IMR-90 (cell line): Measurements from ENCODE around the gene CASQ1. TPM values are rescaled to one million over a fixed set of nuclear protein-coding genes. Genes with fewer than 3 reads are reported as not detected.

ENCODE experiments used
- ATAC-seq: fragments of 200-7000 bp; cut with Tn5 transposase; 2 replicates; pipeline ENCODE4 v1.9.1; 2020; ENCODE audit warnings: low read depth, mild to moderate bottlenecking, moderate library complexity
- BruUV-seq: library from RNA; stranded (reverse); fragments of 400-500 nt; replicated peaks from 2 replicates; lab custom pipeline; 2021; lab: Mats Ljungman, UMichigan
- CTCF ChIA-PET: fragments of 300-600 bp; formaldehyde crosslinking; extraction: SDS; loops from one replicate; lab custom pipeline; 2021; ENCODE audit warnings: antibody characterized with exemption; lab: Yijun Ruan, JAX
- POLR2A ChIA-PET: fragments of 300-600 bp; sonication (Branson Sonifier 250); formaldehyde crosslinking; loops from one replicate; lab custom pipeline; 2022; ENCODE audit warnings: antibody characterized with exemption; ENCODE audit not compliant: unreplicated experiment; lab: Charles Lee
- DNase-seq: peaks from one replicate; pipeline ENCODE4 v3.0.0; 2013
- H2AFZ ChIP-seq: replicated peaks from 2 replicates; pipeline ENCODE3; 2013; ENCODE audit warnings: low read length, mild to moderate bottlenecking; ENCODE audit not compliant: poor library complexity
- H2AK5ac ChIP-seq: 2 replicates; pipeline ENCODE4 v1.6.1; 2013; ENCODE audit warnings: low read depth, low read length, inconsistent platforms
- H2AK9ac ChIP-seq: replicated peaks from 2 replicates; pipeline ENCODE3; 2013; ENCODE audit warnings: mild to moderate bottlenecking, low read depth, low read length, moderate library complexity; ENCODE audit not compliant: poor library complexity
- H2BK120ac ChIP-seq: 2 replicates; pipeline ENCODE4 v1.6.1; 2013; ENCODE audit warnings: low read depth, low read length, inconsistent platforms
- H2BK15ac ChIP-seq: 3 replicates; pipeline ENCODE4 v1.6.1; 2013; ENCODE audit warnings: low read depth, low read length, inconsistent platforms
- H2BK20ac ChIP-seq: 2 replicates; pipeline ENCODE4 v1.6.1; 2013; ENCODE audit warnings: low read depth, mild to moderate bottlenecking, inconsistent platforms, low read length, moderate library complexity
- H2BK5ac ChIP-seq: 2 replicates; pipeline ENCODE4 v1.6.1; 2013; ENCODE audit warnings: mild to moderate bottlenecking, low read depth, low read length, inconsistent platforms; ENCODE audit not compliant: poor library complexity, severe bottlenecking
- H3K14ac ChIP-seq: replicated peaks from 2 replicates; pipeline ENCODE4 v1.6.1; 2013; ENCODE audit warnings: low read depth, low read length, inconsistent platforms
- H3K18ac ChIP-seq: 2 replicates; pipeline ENCODE4 v1.6.1; 2013; ENCODE audit warnings: low read depth, low read length, control low read depth
- H3K23ac ChIP-seq: 2 replicates; pipeline ENCODE4 v1.6.1; 2013; ENCODE audit warnings: low read depth, low read length, inconsistent platforms
- H3K27ac ChIP-seq: 2 replicates; pipeline ENCODE4 v1.5.1; 2013; ENCODE audit warnings: mild to moderate bottlenecking, control low read depth, low read length; ENCODE audit not compliant: insufficient read depth
- H3K27me3 ChIP-seq: 2 replicates; pipeline ENCODE4 v1.6.1; 2013; ENCODE audit warnings: low read length; ENCODE audit not compliant: control insufficient read depth, insufficient read depth
- H3K36me3 ChIP-seq: 2 replicates; pipeline ENCODE4 v1.6.1; 2013; ENCODE audit warnings: low read length, mixed read lengths; ENCODE audit not compliant: control insufficient read depth, insufficient read depth
- H3K4ac ChIP-seq: 2 replicates; pipeline ENCODE4 v1.6.1; 2013; ENCODE audit warnings: low read depth, low read length, inconsistent platforms
- H3K4me1 ChIP-seq: 2 replicates; pipeline ENCODE4 v1.6.1; 2013; ENCODE audit warnings: low read length, mixed read lengths; ENCODE audit not compliant: control insufficient read depth, insufficient read depth
- H3K4me2 ChIP-seq: 2 replicates; pipeline ENCODE4 v1.6.1; 2013; ENCODE audit warnings: low read depth, mild to moderate bottlenecking, control low read depth, low read length, moderate library complexity
- H3K4me3 ChIP-seq: 2 replicates; pipeline ENCODE4 v1.5.1; 2013; ENCODE audit warnings: low read depth, mild to moderate bottlenecking, control low read depth, low read length, moderate library complexity; ENCODE audit not compliant: insufficient read depth
- H3K56ac ChIP-seq: 2 replicates; pipeline ENCODE4 v1.6.1; 2013; ENCODE audit warnings: low read length, inconsistent platforms; ENCODE audit not compliant: insufficient read depth; ENCODE audit errors: extremely low read depth
- H3K79me1 ChIP-seq, 2 experiments: 2 replicates each; pipeline ENCODE4 v1.6.1; 2013; ENCODE audit warnings: low read length in 2 of 2, inconsistent platforms in 1 of 2, low read depth in 1 of 2
- H3K9ac ChIP-seq: 2 replicates; pipeline ENCODE4 v1.6.1; 2013; ENCODE audit warnings: low read depth, low read length, control low read depth
- H3K9me1 ChIP-seq: 2 replicates; pipeline ENCODE4 v1.6.1; 2013; ENCODE audit warnings: low read length, inconsistent platforms; ENCODE audit not compliant: insufficient read depth
- H3K9me3 ChIP-seq: 2 replicates; pipeline ENCODE4 v1.6.1; 2013; ENCODE audit warnings: low read length; ENCODE audit not compliant: control insufficient read depth, insufficient read depth
- H4K20me1 ChIP-seq: 2 replicates; pipeline ENCODE4 v1.6.1; 2013; ENCODE audit warnings: low read length, inconsistent platforms; ENCODE audit not compliant: insufficient read depth
- H4K5ac ChIP-seq: 2 replicates; pipeline ENCODE4 v1.6.1; 2013; ENCODE audit warnings: mild to moderate bottlenecking, low read depth, low read length, control low read depth
- H4K8ac ChIP-seq, 2 experiments: 2 replicates each; pipeline ENCODE4 v1.6.1; 2013; ENCODE audit warnings: low read depth in 2 of 2, low read length in 2 of 2, control low read depth in 1 of 2, inconsistent platforms in 1 of 2
- H4K91ac ChIP-seq: 2 replicates; pipeline ENCODE4 v1.6.1; 2013; ENCODE audit warnings: low read depth, low read length, inconsistent platforms; ENCODE audit not compliant: insufficient read depth
- BHLHE40 ChIP-seq: fragments of 150-350 bp; IDR thresholded peaks from 2 replicates; pipeline ENCODE4 v1.6.1; 2016; ENCODE audit warnings: mild to moderate bottlenecking, low read depth, low read length
- CEBPB ChIP-seq: IDR thresholded peaks from 2 replicates; pipeline ENCODE4 v1.6.1; 2012; ENCODE audit warnings: low read depth, low read length, improper control_type of control experiment
- CHD1 ChIP-seq: IDR thresholded peaks from 2 replicates; pipeline ENCODE4 v1.6.1; 2012; ENCODE audit warnings: low read depth, low read length, improper control_type of control experiment
- FOS ChIP-seq: fragments of 150-350 bp; IDR thresholded peaks from 2 replicates; pipeline ENCODE4 v1.6.1; 2016; ENCODE audit warnings: low read depth, low read length
- MAFK ChIP-seq: IDR thresholded peaks from 2 replicates; pipeline ENCODE4 v1.6.1; 2012; ENCODE audit warnings: low read depth, low read length, improper control_type of control experiment
- MAZ ChIP-seq: IDR thresholded peaks from 2 replicates; pipeline ENCODE4 v1.6.1; 2012; ENCODE audit warnings: low read depth, mild to moderate bottlenecking, low read length, improper control_type of control experiment, moderate library complexity, borderline replicate concordance
- POLR2A ChIP-seq: IDR thresholded peaks from 2 replicates; pipeline ENCODE4 v1.6.1; 2012; ENCODE audit warnings: mild to moderate bottlenecking, low read depth, low read length
- RAD21 ChIP-seq: IDR thresholded peaks from 2 replicates; pipeline ENCODE4 v1.6.1; 2012; ENCODE audit warnings: low read length, improper control_type of control experiment
- RCOR1 ChIP-seq: IDR thresholded peaks from 2 replicates; pipeline ENCODE4 v1.6.1; 2012; ENCODE audit warnings: mild to moderate bottlenecking, low read length, improper control_type of control experiment; ENCODE audit not compliant: insufficient replicate concordance
- RFX5 ChIP-seq: IDR thresholded peaks from 2 replicates; pipeline ENCODE4 v1.8.0; 2012; ENCODE audit warnings: low read depth, mild to moderate bottlenecking, low read length, moderate library complexity
- SMC3 ChIP-seq: fragments of 150-350 bp; IDR thresholded peaks from 2 replicates; pipeline ENCODE4 v1.6.1; 2016; ENCODE audit warnings: low read depth, mild to moderate bottlenecking, antibody characterized with exemption, low read length, moderate library complexity
- WGBS, 2 experiments: methylation state at CpG; one replicate each; pipeline versions ENCODE4 v1.1.5 to v1.1.7; 2013; ENCODE audit warnings: missing lambda C conversion rate in 2 of 2; ENCODE audit not compliant: insufficient read length in 1 of 2; ENCODE audit errors: extremely low coverage in 2 of 2; 5-methylcytosine and 5-hydroxymethylcytosine counted together
- dilution Hi-C: fragments of 300-500 bp; cut with HindIII; formaldehyde crosslinking; loops from one replicate; pipeline ENCODE4 v1.14.3; 2018; ENCODE audit warnings: low sequenced_read_pairs; ENCODE audit not compliant: unreplicated experiment
- in situ Hi-C: fragments of 300-500 bp; cut with MboI; formaldehyde crosslinking; loops from 3 replicates; pipeline ENCODE4 v1.14.3; 2019; ENCODE audit warnings: low sequenced_read_pairs, inconsistent platforms, mixed read lengths
- intact Hi-C: fragments of 100-400 bp; cut with micrococcal nuclease; formaldehyde crosslinking; loops from 2 replicates; pipeline ENCODE4 v1.10.0; 2022
- polyA plus RNA-seq, 3 experiments: library from polyadenylated mRNA; depleted of rRNA; stranded (reverse); fragments of >200 nt; gene quantifications; 2 replicates each; pipeline ENCODE4 v1.2.3, GENCODE V29; 2012; ENCODE audit warnings: low replicate concordance in 1 of 3
- total RNA-seq: library from RNA; depleted of rRNA; stranded (reverse); fragments of >200 nt; gene quantifications from 2 replicates; pipeline ENCODE4 v1.2.3, GENCODE V29; 2012
- TF ChIP-seq, protein P1 (sequence below): fragments of 150-350 bp; IDR thresholded peaks from 2 replicates; pipeline ENCODE4 v1.6.1; 2017; ENCODE audit warnings: mild to moderate bottlenecking, antibody characterized with exemption, low read length, low read depth

Gene CASQ1
- total and polyA plus RNA-seq, 2 of the 4 experiments (the other 2 are of a cell fraction) = 0.18 to 0.21 TPM

DNA sequence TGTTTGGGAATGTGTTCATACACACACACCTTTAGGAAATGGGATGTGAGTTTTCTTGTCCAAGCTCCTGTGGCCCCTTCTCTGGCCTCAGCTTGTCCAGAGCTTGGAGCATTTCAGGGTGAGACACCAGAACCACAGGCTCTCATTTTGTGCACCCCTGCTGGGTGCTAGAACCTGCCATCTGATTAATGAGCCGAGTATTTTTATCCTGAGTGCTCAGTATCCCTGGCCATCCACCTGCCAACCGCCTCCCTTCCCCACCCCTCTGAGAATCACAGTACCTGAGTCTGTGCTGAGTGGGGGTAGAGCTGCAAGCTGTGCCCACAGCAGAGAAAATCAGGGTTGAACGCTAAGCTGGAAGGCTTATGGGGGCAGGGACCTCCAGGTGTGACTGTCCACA is 1.4 kb downstream of the CASQ1 start:
- CTCF ChIA-PET = interaction anchor here (0.9 to 3.2 kb wide), 3 partner anchors 28 to 106 kb away, joined by 3 to 63 read pairs (median 17); no protein-coding TSS in a partner anchor
- TF ChIP-seq CHD1 (no peak), RAD21 (no peak), FOS (no peak), CEBPB (no peak), MAFK (no peak), RFX5 (no peak), MAZ (no peak), BHLHE40 (no peak), POLR2A (no peak), SMC3 (no peak), RCOR1 (no peak)
- TF ChIP-seq, protein P1, sequence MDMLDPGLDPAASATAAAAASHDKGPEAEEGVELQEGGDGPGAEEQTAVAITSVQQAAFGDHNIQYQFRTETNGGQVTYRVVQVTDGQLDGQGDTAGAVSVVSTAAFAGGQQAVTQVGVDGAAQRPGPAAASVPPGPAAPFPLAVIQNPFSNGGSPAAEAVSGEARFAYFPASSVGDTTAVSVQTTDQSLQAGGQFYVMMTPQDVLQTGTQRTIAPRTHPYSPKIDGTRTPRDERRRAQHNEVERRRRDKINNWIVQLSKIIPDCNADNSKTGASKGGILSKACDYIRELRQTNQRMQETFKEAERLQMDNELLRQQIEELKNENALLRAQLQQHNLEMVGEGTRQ = no peak
- no peak overlapping the region for H3K18ac ChIP-seq
- no CpG with 5 or more reads among the region's 3 CpGs for WGBS, 2 experiments
- no peak overlapping the region for H4K91ac ChIP-seq
- peak overlapping the region; percentile 43 for H2AK5ac ChIP-seq
- H4K20me1 ChIP-seq = no peaks in the 10 kb centered on the region
- intact Hi-C loops = loop anchor here (2.0 to 5.0 kb wide), 2 partner anchors 56 to 93 kb away; partner anchors contain the start of gene PEX19
- H3K56ac ChIP-seq = no peak overlapping the region
- no peak for ATAC-seq
- H3K4me1 ChIP-seq = peaks cover 4% of the 10 kb centered on the region
- no peak overlapping the region for H4K8ac ChIP-seq
- H2BK5ac ChIP-seq = no peak overlapping the region
- no peak overlapping the region for H3K23ac ChIP-seq
- H2AFZ ChIP-seq = no peak overlapping the region
- BruUV-seq = no TSS peak
- H2BK120ac ChIP-seq = no peak overlapping the region
- H3K27me3 ChIP-seq = peaks cover 12% of the 10 kb centered on the region; the same call in 1 of the 2 replicates
- no peak overlapping the region for H3K4me3 ChIP-seq
- no peak for DNase-seq
- H3K4ac ChIP-seq = no peak overlapping the region; the same call in 1 of the 2 replicates
- H2BK15ac ChIP-seq = no peak overlapping the region
- H3K9ac ChIP-seq = no peak overlapping the region
- no peak overlapping the region for H3K27ac ChIP-seq
- H2BK20ac ChIP-seq = no peak overlapping the region
- no peak overlapping the region for H4K5ac ChIP-seq
- no peak overlapping the region for H3K14ac ChIP-seq
- in situ Hi-C loops = loop anchor here (25.0 kb wide), 1 partner anchor 421 kb away; no protein-coding TSS in a partner anchor
- H2AK9ac ChIP-seq = no peak overlapping the region
- peaks cover 13% of the 10 kb centered on the region; the same call in 1 of the 2 replicates for H3K9me1 ChIP-seq
- dilution Hi-C loops = no loop called here
- H3K36me3 ChIP-seq = no peaks in the 10 kb centered on the region
- POLR2A ChIA-PET = no interaction called here
- no peaks in the 10 kb centered on the region for H3K79me1 ChIP-seq
- no peak overlapping the region for H3K4me2 ChIP-seq
- H3K9me3 ChIP-seq = no peaks in the 10 kb centered on the region
